Gastrocnemius medialis (tissue), 4 donors: ENCODE measurements around the gene MAB21L3.

Experiments
- CTCF ChIP-seq, 5 experiments: fragments of 450-650 bp in 3 of 5; fragments of 200-600 bp in 2 of 5; sonication (generic) in 2 of 5; IDR thresholded peaks in 4 of 5; conservative IDR thresholded peaks in 1 of 5; 1 replicate in 4 of 5; 2 replicates in 1 of 5; pipeline ENCODE4 v1.5.1; 2016 to 2019; ENCODE audit warnings: antibody characterized with exemption in 5 of 5, mild to moderate bottlenecking in 3 of 5, moderate library complexity in 3 of 5
- POLR2A ChIP-seq, 2 donors: fragments of 450-650 bp; IDR thresholded peaks; one replicate each; pipeline ENCODE4 v1.6.1; 2017; ENCODE audit warnings: antibody characterized with exemption in 2 of 2, mild to moderate bottlenecking in 2 of 2, moderate library complexity in 2 of 2

GRCh38 chr1:116089870-116090269, 21.3 kb upstream of the MAB21L3 start:
- no peak for TF ChIP-seq CTCF (IDR thresholded peaks at IDR 0.05 in 4 of 5, conservative IDR thresholded peaks at IDR 0.05 in 1 of 5)
- TF ChIP-seq POLR2A (IDR thresholded peaks at IDR 0.05) = no peak
